HG03159 (cell line): ENCODE results near the gene TLL1.

Source experiments
- ATAC-seq: cut with Tn5 transposase; IDR thresholded peaks from one replicate; pipeline ENCODE4 v1.9.1; 2021; ENCODE audit warnings: mild to moderate bottlenecking, moderate library complexity; ENCODE audit not compliant: unreplicated experiment

Gene TLL1

DNA sequence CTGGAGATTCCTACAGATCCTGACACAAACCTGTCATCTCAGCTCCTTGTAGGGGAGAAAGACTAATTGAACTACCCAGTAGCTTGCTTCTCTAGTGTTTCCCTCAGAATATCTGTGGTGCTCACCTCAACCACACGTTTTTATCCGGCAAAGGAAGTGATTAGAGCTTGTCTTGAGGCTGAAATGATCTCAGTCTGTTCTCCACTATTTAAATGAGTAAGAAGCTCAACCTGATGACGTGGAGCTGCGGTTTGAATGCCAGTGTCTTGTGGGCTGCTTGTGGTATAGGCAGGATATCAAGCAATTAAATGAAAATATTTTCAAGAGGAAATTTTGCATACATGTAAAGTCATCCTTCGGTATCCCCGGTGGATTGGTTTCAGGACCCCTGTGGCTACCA, 270.2 kb downstream of the TLL1 start:
- ATAC-seq, result no peak

GRCh38 chr4:166144607-166145006, 271.6 kb downstream of the TLL1 start:
- no peak for ATAC-seq

GRCh38 chr4:166146806-166147540, 273.9 kb downstream of the TLL1 start:
- ATAC-seq, result no peak
